HG03159 (cell line): Measurements from ENCODE around the gene TYRP1.

ENCODE experiments used
- ATAC-seq: cut with Tn5 transposase; IDR thresholded peaks from one replicate; pipeline ENCODE4 v1.9.1; 2021; ENCODE audit warnings: mild to moderate bottlenecking, moderate library complexity; ENCODE audit not compliant: unreplicated experiment

The TYRP1 gene

DNA sequence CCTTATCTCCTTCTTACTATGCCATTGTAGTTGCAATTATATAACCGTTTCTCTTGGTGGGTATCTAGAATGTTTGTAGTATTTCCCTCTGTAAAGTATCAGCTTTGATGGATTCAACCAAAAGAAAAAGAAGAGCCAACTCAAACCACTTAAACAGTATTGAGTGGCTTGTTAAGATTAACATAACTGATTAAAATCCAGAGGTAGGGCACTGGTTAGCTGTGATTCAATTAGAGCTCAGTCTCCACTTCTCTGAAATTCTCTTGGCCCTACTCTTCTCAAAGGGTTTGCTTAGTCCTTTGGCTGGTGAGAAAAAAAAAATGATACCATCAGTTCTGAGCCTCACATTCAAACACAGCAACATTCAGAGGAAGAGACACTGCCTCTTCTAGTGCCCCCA lies 37.0 kb downstream of the TYRP1 start:
- no peak for ATAC-seq

DNA sequence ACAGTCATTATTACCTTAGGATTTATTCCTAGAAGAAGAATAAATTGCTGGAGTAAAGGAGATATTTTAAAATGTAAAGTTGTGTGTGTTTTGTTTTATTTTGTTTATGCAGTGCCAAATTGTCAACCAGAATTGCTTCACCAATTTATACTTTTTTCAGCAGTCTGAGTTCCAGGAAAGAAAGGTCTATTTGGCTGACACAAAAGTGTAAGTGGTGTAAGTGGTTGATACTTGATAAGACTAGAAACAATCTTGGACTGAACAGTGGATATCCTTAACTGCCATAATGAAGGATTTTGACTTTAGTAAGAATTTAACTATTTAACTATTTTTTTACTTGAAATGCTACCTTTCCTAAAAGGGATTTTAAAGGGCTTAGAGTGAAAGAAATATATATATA lies 37.7 kb downstream of the TYRP1 start:
- ATAC-seq = no peak

DNA sequence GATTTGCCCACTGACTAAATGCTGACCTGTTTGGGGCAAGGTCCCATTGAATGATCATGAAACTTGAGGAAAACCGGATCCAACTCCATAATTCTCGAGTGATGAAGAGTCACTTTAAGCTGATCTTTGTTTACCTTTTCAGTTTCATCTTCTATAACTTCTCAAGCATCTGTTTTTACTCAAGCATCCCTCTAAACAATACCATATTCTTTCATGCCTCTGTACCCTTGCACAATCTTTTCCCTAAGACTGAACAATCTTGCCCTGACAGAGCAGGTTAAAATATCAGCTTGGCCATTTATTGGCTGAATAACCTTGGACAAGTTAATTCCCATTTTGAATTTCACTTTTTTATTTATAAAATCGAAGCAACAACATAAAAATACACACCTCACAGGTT lies 39.8 kb downstream of the TYRP1 start:
- no peak for ATAC-seq

DNA sequence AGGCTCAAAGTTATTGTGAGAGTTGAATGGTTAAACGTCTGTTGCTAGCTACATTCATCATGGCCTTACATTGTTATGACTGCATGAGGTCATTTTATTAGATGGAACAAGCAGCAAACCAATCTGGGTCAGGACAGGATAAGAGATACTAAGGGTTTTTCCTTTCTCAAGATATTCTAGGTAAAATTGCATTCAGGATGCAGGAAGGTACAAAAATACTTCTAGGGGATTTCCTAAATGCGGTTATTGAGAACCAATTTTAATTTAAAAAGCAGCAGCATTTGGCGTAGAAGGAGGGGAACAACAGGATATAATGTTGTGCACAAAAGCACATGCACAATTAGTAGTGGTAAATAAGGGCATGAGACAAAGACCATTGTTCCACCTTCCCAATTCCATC lies 42.5 kb downstream of the TYRP1 start:
- ATAC-seq = no peak

DNA sequence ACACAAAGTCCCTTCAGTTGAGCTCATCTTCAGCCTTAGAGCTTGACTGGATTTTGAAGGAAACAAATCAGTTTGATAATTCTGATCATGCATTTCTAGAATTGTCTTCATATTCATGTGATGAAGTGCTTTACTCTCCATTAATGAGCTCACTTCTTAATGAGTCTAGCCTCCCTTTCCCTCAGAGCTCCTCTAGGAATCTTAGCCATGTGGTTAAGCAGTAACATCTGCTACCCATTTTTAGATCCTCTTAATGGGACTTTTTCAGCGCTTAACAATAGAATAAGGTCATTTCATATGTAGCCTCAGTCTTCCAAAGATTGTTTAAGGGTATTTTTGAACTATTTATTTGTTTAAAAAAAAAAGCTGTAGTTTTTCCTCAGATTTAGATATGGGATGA lies 44.7 kb downstream of the TYRP1 start:
- ATAC-seq = no peak

DNA sequence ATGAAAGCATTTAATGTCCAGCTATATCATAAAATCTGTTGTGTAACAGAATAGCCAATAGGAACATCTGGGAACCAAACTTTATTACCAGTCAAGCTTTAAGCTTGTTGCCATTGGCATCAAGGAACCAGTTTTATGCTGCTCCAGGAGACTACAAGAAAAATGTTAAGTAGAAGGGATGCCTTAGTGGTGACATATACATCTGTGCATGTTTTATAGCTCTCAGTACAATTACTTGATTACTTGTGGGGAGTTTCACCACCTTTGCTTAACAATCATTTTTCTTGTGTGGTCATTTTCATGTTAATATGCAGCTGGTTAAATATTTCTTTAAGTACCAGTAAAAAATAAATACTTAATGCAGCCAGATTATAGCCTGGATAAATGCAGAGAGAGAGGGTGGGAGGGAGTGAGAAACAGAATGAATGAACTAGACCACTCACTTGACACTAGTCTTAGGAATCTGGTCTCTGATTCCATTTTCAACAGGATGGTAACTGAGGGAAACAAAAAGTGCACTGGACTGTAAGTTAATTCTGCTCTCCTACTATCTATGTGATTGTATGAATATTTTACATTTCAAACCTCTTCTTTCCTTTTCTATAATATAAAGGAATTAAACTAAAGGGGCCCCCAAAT lies 45.9 kb downstream of the TYRP1 start:
- no peak for ATAC-seq

DNA sequence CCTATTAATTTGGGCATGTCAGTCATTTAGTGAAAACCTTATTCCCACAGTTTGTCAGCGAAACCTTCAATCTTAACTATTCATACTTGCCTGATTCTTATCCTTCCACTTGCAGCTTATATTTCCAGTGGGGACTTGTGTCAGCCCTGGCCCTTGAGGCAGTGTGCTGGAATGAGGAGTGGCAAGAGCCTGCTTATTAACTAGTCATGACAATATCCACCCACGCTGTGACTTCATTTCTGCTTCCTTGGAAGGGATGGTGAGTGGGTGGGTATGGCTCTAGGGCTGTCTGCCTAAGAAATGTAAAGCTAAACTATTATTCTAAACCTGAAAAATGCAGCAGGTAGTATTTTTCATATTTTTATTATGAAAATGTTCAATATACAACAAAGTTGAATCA lies 47.7 kb downstream of the TYRP1 start:
- ATAC-seq = no peak

DNA sequence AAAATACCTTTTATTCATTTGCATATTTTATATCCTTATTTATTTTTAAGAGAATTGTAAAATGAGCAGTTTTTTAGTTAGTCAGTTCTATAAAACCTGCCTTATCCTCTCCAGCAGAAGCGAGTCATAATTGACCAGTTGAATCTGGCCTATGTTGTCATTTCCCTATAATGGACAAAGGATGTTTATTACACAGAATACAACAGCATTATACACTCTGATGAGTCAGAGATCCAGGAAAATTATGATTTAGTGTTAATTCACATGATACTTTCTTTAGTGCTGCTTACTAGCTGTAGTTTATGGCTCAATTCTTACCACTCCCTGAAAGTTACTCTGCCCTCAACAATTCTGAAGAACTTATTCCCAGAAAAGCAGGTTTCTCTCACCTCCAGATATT lies 54.8 kb downstream of the TYRP1 start:
- ATAC-seq = no peak

DNA sequence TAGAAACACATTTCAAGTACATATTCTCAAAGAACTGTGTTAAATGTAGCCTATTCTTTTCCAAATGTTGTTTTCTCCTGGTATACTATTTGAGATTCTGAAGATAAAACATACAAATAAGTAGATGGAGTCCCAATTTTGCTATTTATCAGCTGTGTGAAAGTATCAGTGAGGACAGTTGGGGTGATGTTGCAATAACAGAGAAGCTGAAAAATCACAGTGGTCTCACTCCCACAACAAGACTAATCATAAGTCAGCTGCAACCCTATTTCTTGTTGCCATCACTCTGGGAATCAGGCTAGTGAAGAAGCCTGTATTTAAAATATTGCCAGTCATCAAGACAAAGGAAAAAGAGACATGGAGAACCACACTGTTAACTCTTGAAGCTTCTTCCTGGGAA lies 55.8 kb downstream of the TYRP1 start:
- no peak for ATAC-seq

DNA sequence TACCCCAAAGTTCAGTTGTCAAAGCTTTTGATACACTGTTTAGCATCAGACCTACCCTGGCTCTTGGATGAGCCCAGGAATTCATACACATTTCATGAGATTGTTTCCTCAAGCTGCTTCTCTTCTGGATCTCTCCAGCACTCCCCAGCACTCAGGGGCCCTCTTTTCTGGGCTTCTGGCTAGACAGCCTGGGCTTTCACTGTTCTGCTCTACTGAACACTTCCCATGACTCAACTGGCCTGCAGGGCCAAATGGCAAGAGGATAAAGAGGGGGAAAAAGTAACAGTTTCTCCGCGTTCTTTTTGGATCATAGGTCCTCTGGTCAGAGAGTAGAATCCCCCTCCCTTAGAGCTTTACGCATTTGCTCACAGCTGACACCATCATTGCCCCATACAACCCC lies 60.7 kb downstream of the TYRP1 start:
- no peak for ATAC-seq

DNA sequence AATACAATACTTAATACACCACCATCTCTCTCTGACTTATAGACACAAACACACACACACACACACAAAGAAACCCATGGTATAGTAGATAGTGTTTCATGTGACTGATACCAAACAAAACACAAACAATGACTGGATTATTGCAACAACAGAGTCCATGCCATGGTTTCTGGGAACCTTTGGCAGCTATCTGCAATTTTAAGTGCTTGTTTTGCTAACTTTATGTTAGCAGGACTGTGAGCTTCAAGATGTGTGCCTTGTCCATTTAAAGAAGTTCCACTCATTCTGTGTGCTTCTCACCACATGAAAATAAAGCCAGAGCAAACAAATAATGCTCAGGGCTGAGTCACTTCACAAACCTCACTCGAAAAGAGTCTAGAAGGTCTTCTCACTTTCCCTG lies 66.6 kb downstream of the TYRP1 start:
- ATAC-seq = no peak
